ENCODE measurements around the gene BAIAP2. TPM values are rescaled to one million over a fixed set of nuclear protein-coding genes. Genes with fewer than 3 reads are reported as not detected.

Gene BAIAP2
- total RNA-seq, 2 experiments from 2014 or later: 4.6 to 5.0 TPM

DNA sequence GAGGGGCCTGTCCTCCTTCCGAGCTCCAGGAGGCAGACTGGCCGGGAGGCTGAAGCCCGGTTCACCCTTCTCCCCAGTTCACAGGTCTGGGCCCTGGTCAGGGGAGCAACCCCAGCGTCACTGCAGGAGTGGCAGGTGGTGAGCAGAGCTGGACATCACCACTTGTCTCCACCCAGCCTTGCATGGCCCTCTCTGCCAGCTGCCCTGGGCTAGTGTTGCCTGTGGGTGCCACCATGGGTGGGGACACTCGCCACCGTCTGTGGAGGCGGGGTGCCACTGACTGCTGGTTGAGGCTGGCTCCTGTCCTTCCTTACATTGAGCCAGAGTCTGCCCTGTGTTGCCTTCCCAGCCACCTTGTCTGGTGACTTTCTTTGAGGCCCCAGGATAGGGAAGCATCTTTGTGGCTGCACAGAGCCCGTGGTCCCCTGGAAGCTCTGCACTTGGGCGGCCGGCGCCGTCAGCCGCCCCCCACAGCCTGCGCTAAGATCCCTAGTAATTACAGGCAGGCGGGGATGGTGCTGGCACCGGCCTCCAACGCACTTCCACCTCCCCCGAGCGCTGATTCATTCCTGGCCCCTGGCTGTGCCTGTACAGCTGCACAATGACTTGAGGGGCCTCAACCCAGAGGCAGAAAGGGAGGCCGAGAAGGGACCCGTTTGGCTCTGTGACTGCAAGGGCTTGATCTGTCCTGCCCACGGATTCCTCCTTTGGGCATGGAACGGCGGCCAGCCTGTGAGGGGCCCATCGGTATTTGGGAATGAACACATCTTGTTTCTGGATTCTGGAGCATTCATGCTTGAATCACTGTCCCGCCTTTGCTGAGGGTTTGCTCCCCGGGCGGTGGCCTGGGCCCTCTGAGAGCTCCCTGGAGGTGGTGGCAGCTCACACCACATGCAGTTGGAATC, 5.2 kb downstream of the BAIAP2 start:
- H3K4me3 Mint-ChIP-seq: no peak overlapping the region
- peaks cover 10% of the 10 kb centered on the region for H3K4me1 Mint-ChIP-seq
- no peak for ATAC-seq
- DNase-seq: no peak
- H3K36me3 Mint-ChIP-seq (ENCODE audit: low read depth): no peaks in the 10 kb centered on the region
- H3K27me3 Mint-ChIP-seq: peaks cover 9% of the 10 kb centered on the region
- intact Hi-C loops (cut with DNase I, micrococcal nuclease): loop anchor here in 1 of 2 experiments (10.0 kb wide), 1 partner anchor 935 kb away; the partner anchor contains the start of gene ASPSCR1
- no peak overlapping the region for H3K27ac Mint-ChIP-seq
- H3K9me3 Mint-ChIP-seq (ENCODE audit: low read depth): no peaks in the 10 kb centered on the region
- ChIA-PET CTCF (interaction anchor here (1.2 kb wide), 1 partner anchor 16 kb away, joined by 9 read pairs; no protein-coding TSS in a partner anchor), POLR2A (no interaction called here)

GRCh38 chr17:81040791-81041337, 5.9 kb downstream of the BAIAP2 start:
- Mint-ChIP-seq H3K36me3 (ENCODE audit: low read depth) (no peaks in the 10 kb centered on the region), H3K4me3 (no peak overlapping the region), H3K27me3 (peaks cover 9% of the 10 kb centered on the region), H3K27ac (no peak overlapping the region), H3K9me3 (ENCODE audit: low read depth) (no peaks in the 10 kb centered on the region), H3K4me1 (peaks cover 7% of the 10 kb centered on the region)
- CTCF ChIA-PET: interaction anchor here (1.2 kb wide), 1 partner anchor 17 kb away, joined by 9 read pairs; no protein-coding TSS in a partner anchor
- peak; percentile 61 for DNase-seq
- intact Hi-C loops (cut with DNase I, micrococcal nuclease): no loop called here
- POLR2A ChIA-PET: no interaction called here
- ATAC-seq: peak; percentile 72

GRCh38 chr17:81042606-81043005, 7.7 kb downstream of the BAIAP2 start:
- no peaks in the 10 kb centered on the region for H3K36me3 Mint-ChIP-seq (ENCODE audit: low read depth)
- intact Hi-C loops (cut with DNase I, micrococcal nuclease): no loop called here
- CTCF ChIA-PET: interaction anchor here (0.7 to 0.9 kb wide), 3 partner anchors 19 to 619 kb away, joined by 3 to 4 read pairs (median 4); no protein-coding TSS in a partner anchor
- ATAC-seq (no peak), DNase-seq (no peak)
- H3K27me3 Mint-ChIP-seq: no peaks in the 10 kb centered on the region
- no peaks in the 10 kb centered on the region for H3K9me3 Mint-ChIP-seq (ENCODE audit: low read depth)
- H3K27ac Mint-ChIP-seq: no peak overlapping the region
- POLR2A ChIA-PET: no interaction called here
- no peak overlapping the region for H3K4me3 Mint-ChIP-seq
- no peaks in the 10 kb centered on the region for H3K4me1 Mint-ChIP-seq

- Mint-ChIP-seq H3K4me3 (no peak overlapping the region), H3K4me1 (no peaks in the 10 kb centered on the region), H3K9me3 (ENCODE audit: low read depth) (no peaks in the 10 kb centered on the region), H3K36me3 (ENCODE audit: low read depth) (no peaks in the 10 kb centered on the region), H3K27me3 (no peaks in the 10 kb centered on the region), H3K27ac (no peak overlapping the region)
- ChIA-PET POLR2A (no interaction called here), CTCF (interaction anchor here (0.7 to 0.9 kb wide), 3 partner anchors 20 to 619 kb away, joined by 3 to 4 read pairs (median 4); no protein-coding TSS in a partner anchor)
- intact Hi-C loops (cut with DNase I, micrococcal nuclease): no loop called here
- ATAC-seq: no peak
- no peak for DNase-seq
Measured at GRCh38 chr17:81043319-81043724, 8.4 kb downstream of the BAIAP2 start.

GRCh38 chr17:81043725-81044427, 8.9 kb downstream of the BAIAP2 start:
- Mint-ChIP-seq H3K4me1 (no peaks in the 10 kb centered on the region), H3K27ac (no peak overlapping the region), H3K4me3 (no peak overlapping the region), H3K36me3 (ENCODE audit: low read depth) (no peaks in the 10 kb centered on the region), H3K9me3 (ENCODE audit: low read depth) (no peaks in the 10 kb centered on the region), H3K27me3 (no peaks in the 10 kb centered on the region)
- intact Hi-C loops (cut with DNase I, micrococcal nuclease): no loop called here
- ATAC-seq: no peak
- DNase-seq: no peak
- CTCF ChIA-PET: interaction anchor here (0.9 kb wide), 1 partner anchor 20 kb away, joined by 4 read pairs; no protein-coding TSS in a partner anchor
- POLR2A ChIA-PET: no interaction called here

GRCh38 chr17:81044428-81044763, 9.4 kb downstream of the BAIAP2 start:
- DNase-seq (no peak), ATAC-seq (no peak)
- Mint-ChIP-seq H3K27me3 (no peaks in the 10 kb centered on the region), H3K27ac (no peak overlapping the region), H3K4me1 (peaks cover 4% of the 10 kb centered on the region), H3K9me3 (ENCODE audit: low read depth) (no peaks in the 10 kb centered on the region), H3K4me3 (no peak overlapping the region), H3K36me3 (ENCODE audit: low read depth) (no peaks in the 10 kb centered on the region)
- ChIA-PET POLR2A (no interaction called here), CTCF (interaction anchor here (0.6 to 0.9 kb wide), 2 partner anchors 12 to 13 kb away, joined by 3 to 4 read pairs; no protein-coding TSS in a partner anchor)
- intact Hi-C loops (cut with DNase I, micrococcal nuclease): no loop called here

- CTCF ChIA-PET: interaction anchor here (0.6 to 0.9 kb wide), 2 partner anchors 12 to 13 kb away, joined by 3 to 4 read pairs; no protein-coding TSS in a partner anchor
- POLR2A ChIA-PET: no interaction called here
- intact Hi-C loops (cut with DNase I, micrococcal nuclease): no loop called here
- peaks cover 7% of the 10 kb centered on the region for H3K4me1 Mint-ChIP-seq
- DNase-seq (no peak), ATAC-seq (no peak)
- no peaks in the 10 kb centered on the region for H3K27me3 Mint-ChIP-seq
- H3K27ac Mint-ChIP-seq: no peak overlapping the region
- no peaks in the 10 kb centered on the region for H3K9me3 Mint-ChIP-seq (ENCODE audit: low read depth)
- H3K4me3 Mint-ChIP-seq: no peak overlapping the region
- no peaks in the 10 kb centered on the region for H3K36me3 Mint-ChIP-seq (ENCODE audit: low read depth)
Measured at GRCh38 chr17:81044764-81045589, 10.0 kb downstream of the BAIAP2 start.

- CTCF ChIA-PET: interaction anchor here (0.9 kb wide), 1 partner anchor 13 kb away, joined by 3 read pairs; no protein-coding TSS in a partner anchor
Measured at GRCh38 chr17:81045590-81046095, 10.7 kb downstream of the BAIAP2 start.

DNA sequence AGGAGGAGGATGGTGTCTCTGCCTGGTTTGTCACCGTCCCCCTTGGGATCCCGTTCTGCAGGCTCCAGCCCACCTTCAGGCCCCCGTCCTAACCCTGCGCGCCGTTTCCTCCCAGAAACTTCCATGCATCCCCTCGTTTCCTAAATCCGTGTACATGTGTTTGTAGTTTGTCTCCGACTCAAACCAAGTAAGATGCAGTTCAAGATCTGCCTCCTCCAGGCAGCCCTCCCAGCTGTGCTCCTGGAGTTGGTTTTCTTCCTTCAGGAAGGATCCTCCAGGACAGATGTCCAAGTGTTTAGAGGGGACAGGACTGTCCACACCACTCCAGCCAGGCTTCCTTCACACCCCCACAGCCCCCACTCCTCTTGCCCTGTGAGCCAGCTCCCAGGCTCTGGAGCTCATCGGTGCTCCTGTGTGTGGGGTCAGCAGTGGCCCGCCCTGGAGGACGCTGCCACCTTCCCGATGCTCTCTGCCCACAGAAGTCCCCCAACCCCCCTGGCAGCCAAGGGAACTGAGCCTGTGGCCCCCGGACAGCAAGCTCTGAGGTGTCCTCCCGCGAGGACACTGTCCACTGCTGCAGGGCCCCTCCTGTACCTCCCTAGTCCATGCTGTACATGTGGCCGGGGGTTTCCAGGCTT, 11.3 kb downstream of the BAIAP2 start:
- intact Hi-C loops (cut with DNase I, micrococcal nuclease): no loop called here

More at GRCh38 chr17:81045590-81046095, 10.7 kb downstream of the BAIAP2 start:
- no peak overlapping the region for H3K27ac Mint-ChIP-seq
- no peaks in the 10 kb centered on the region for H3K9me3 Mint-ChIP-seq (ENCODE audit: low read depth)
- DNase-seq (no peak), ATAC-seq (no peak)
- intact Hi-C loops (cut with DNase I, micrococcal nuclease): no loop called here
- no peaks in the 10 kb centered on the region for H3K36me3 Mint-ChIP-seq (ENCODE audit: low read depth)
- H3K27me3 Mint-ChIP-seq: no peaks in the 10 kb centered on the region
- POLR2A ChIA-PET: no interaction called here
- peaks cover 7% of the 10 kb centered on the region for H3K4me1 Mint-ChIP-seq
- H3K4me3 Mint-ChIP-seq: no peak overlapping the region

GRCh38 chr17:81046770-81047359, 11.9 kb downstream of the BAIAP2 start:
- Mint-ChIP-seq H3K9me3 (ENCODE audit: low read depth) (no peaks in the 10 kb centered on the region), H3K36me3 (ENCODE audit: low read depth) (no peaks in the 10 kb centered on the region), H3K4me3 (no peak overlapping the region), H3K4me1 (peaks cover 7% of the 10 kb centered on the region), H3K27ac (no peak overlapping the region), H3K27me3 (no peaks in the 10 kb centered on the region)
- DNase-seq: no peak
- intact Hi-C loops (cut with DNase I, micrococcal nuclease): no loop called here
- ATAC-seq: no peak
- POLR2A ChIA-PET: no interaction called here
- CTCF ChIA-PET: no interaction called here

More for the DNA sequence above, 11.3 kb downstream of the BAIAP2 start:
- no peaks in the 10 kb centered on the region for H3K27me3 Mint-ChIP-seq
- no peak overlapping the region for H3K4me3 Mint-ChIP-seq
- H3K4me1 Mint-ChIP-seq: peaks cover 7% of the 10 kb centered on the region
- H3K27ac Mint-ChIP-seq: no peak overlapping the region
- DNase-seq: no peak
- no peaks in the 10 kb centered on the region for H3K9me3 Mint-ChIP-seq (ENCODE audit: low read depth)
- H3K36me3 Mint-ChIP-seq (ENCODE audit: low read depth): no peaks in the 10 kb centered on the region
- ChIA-PET POLR2A (no interaction called here), CTCF (no interaction called here)
- ATAC-seq: no peak
